HG02588 (cell line): ENCODE data around the gene KIF5A.

Source experiments
- ATAC-seq: cut with Tn5 transposase; IDR thresholded peaks from one replicate; pipeline ENCODE4 v1.9.1; 2021; ENCODE audit warnings: mild to moderate bottlenecking, moderate library complexity; ENCODE audit not compliant: unreplicated experiment

Gene KIF5A

GRCh38 chr12:57628280-57629191 is 78.7 kb downstream of the KIF5A start:
- no peak for ATAC-seq

GRCh38 chr12:57629897-57630471 is 80.1 kb downstream of the KIF5A start:
- ATAC-seq: no peak

- no peak for ATAC-seq
Observed at GRCh38 chr12:57630891-57631433, 81.1 kb downstream of the KIF5A start.

DNA sequence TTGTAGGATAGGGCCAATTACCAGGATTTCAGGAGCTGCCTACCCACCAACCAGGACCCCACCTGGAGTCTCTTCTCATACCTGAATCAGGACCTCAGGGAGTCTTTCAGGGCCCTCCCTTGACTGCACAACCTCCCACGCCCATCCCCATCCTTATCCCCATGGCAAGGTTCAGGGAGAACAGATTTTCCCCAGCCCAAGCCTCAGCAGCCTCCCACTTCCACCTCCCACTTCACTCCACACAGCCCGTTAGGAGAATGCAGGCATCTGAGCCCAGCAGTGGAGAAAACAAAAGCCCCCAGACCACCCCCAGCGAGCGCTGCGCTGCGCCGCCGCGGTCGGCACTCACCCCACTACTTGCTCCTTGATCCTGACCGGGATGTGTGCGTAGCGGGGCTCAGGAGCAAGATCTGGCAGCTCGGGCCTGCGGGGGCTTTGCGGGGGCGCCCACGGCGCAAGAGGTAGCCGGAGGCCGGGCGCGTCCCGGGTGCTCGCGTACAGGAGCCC is 81.8 kb downstream of the KIF5A start:
- no peak for ATAC-seq

DNA sequence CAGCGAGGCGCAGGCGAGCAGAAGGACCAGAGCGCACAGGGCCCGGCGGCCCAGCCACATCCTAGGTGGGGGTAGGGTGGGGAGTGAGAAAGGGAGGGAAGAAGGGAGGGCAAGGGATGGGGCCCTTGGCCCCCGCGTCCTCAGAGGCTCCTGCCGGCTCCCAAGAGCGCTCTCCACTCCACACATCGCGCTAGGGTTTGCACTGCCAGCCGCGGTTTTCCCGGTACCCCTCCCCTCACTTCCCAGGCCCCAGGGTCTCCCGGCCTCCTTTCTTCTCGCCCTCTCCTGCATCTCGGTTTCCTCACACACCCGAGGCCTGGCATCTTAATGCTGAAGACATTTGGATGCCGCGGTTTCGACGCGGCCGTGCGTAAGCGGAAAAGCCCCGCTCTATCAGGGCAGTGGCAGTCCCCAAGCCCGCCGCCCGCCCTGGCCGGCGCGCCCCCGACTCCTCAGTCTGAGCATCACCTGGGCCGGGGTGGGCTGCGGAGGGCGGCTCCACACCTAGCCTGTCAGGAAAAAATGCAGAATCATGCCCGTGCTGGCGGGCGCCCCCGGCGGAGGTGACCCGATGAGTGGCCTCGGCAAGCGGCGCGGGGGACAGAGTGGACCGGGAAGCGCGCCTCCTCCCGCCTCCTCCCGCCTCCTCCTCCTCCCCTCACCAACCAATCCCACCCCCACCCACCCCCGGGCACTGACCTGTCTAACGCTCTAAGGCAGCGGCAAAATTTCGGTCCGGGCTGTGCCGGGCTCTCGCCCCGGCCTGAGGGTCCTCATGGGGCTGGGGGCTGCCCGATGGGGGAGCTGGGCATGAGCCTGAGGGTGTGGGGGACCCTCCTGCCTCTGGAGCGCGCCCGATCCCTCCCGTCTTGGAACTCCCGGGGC is 82.5 kb downstream of the KIF5A start:
- ATAC-seq: peak; percentile 14

DNA sequence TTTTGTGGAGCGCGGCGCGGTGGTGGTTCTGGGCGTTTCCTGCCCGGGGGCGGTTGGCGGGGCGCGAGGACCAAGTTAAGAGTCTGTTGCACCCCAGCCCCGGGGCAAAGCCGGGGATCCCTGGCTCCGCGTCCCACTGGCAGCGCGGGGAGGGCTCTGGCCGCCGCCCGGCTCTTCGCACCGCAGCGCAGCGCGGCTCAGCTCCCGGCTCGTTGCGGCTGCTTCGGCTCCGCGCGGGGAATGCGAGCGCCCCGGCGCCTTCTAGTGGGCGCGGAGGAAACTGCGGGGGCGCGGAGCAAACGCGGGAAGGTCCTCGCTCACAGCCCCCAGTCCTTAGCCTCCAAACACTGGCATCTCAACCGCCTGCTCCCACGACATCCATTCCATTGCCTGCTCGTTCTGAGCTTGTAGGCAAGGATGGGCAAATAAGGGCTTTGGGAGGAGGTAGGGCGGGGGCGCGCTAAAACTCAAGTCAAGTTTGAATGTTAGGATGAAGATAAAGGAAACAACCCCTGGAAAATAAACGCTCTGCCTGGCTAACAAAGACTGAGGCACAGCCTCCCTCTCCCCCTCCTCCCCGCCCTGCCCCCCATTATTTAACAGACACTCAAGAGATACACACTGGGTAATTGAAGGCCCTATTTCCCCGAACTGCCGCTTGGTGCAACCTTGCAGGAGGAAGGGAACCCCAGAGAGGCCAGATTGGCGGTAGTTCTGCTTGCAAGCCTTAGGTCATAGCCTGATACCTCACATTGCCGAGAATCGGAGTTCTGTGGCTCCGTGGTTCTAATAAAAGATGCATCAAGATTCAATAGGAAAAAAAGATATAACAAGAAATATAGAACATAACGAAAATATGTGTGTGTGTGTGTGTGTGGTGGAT is 83.4 kb downstream of the KIF5A start, which contains the start of gene B4GALNT1:
Gene B4GALNT1 (minus strand): TSS at position 244 of the 883 bp plus-strand sequence. CDS start 1,069 bp downstream, outside the sequence.
- peak; percentile 79 for ATAC-seq
